Measurements from ENCODE around the gene AZGP1.
"Not testable (repeated sequence)": the region's sequence is repeated elsewhere in the genome, so short reads cannot be mapped to it uniquely, and the experiment has no call there.

AZGP1 gene

GRCh38 chr7:99949645-99950228, 26.1 kb downstream of the AZGP1 start:
- no peak for DNase-seq

GRCh38 chr7:99947608-99948007, 28.2 kb downstream of the AZGP1 start:
- DNase-seq = no peak

- no peak for DNase-seq
These were observed 31.2 kb downstream of the AZGP1 start for GRCh38 chr7:99944497-99945070.

GRCh38 chr7:99943641-99944496, 32.0 kb downstream of the AZGP1 start:
- DNase-seq = no peak

- no peak for DNase-seq
These were observed 37.5 kb downstream of the AZGP1 start for GRCh38 chr7:99938296-99938695.

- not testable (repeated sequence) for DNase-seq
These were observed 40.8 kb downstream of the AZGP1 start for GRCh38 chr7:99935009-99935408.

- DNase-seq = no peak
These were observed 45.5 kb downstream of the AZGP1 start for GRCh38 chr7:99930376-99930775.

GRCh38 chr7:99929730-99930053, 46.1 kb downstream of the AZGP1 start:
- no peak for DNase-seq

GRCh38 chr7:99928994-99929729, 46.7 kb downstream of the AZGP1 start, which contains the start of gene GJC3:
Gene GJC3, minus strand, starts transcription at chr7:99929620. Its CDS starts 0 bp downstream, at chr7:99929620.
- peak in 1 of 2 experiments; percentile 15 for DNase-seq

GRCh38 chr7:99928188-99928587, 47.6 kb downstream of the AZGP1 start:
- DNase-seq = no peak

- no peak for DNase-seq
These were observed 48.3 kb downstream of the AZGP1 start for GRCh38 chr7:99927536-99927935.

GRCh38 chr7:99926321-99926720, 49.5 kb downstream of the AZGP1 start:
- no peak for DNase-seq

GRCh38 chr7:99923200-99923599, 52.6 kb downstream of the AZGP1 start:
- DNase-seq = no peak

GRCh38 chr7:99920149-99920548, 55.7 kb downstream of the AZGP1 start:
- no peak for DNase-seq

- no peak for DNase-seq
These were observed 56.1 kb downstream of the AZGP1 start for GRCh38 chr7:99919814-99920112.

GRCh38 chr7:99918959-99919813, 56.6 kb downstream of the AZGP1 start, which contains the start of gene TRIM4:
Gene TRIM4, minus strand, starts transcription at chr7:99919530. Its CDS starts 129 bp downstream, at chr7:99919401.
- peak; percentile 30 to 65 for DNase-seq

All from cerebellar nuclear complex (tissue), 1 donor.